ENCODE data around the gene MAPRE2.

Gene MAPRE2

DNA sequence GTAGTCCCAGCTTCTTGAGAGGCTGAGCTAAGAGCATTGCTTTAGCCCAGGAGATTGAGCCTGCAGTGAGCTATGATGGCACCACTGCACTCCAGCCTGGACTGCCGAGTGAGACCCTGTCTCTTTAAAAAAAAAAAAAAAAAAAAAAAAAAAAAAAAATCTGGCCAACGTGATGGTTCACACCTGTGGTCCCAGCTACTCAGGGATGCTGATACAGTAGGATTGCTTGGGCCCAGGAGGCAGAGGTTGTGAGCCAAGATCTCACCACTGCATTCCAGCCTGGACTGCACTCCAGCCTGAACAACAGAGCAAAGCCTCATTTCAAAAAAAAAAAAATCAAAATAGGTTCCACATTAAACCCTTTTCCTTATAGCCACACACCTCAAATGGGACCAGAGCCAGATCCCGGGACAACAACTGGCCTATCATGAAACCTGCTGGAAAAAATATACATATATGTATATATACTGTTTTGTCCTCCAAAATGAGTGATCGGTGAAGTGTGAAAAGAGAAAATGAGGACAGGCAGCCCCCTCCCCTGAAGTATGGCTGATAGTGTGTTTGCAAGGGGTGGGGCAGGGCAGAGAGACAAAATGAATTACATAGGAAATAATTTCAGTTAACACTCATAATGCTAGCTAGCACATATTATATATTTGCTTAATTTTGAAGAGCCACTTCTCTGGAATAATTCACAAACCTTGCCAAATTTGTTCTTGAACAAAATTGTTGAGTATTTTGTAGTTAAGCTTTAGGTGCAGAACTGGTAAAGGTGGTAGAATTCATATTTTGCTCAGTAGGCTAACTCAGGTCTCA lies 22.9 kb downstream of the MAPRE2 start:
- no peak for DNase-seq

GRCh38 chr18:35067454-35067853 lies 26.2 kb downstream of the MAPRE2 start:
- no peak for DNase-seq

GRCh38 chr18:35071819-35072247 lies 30.6 kb downstream of the MAPRE2 start:
- no peak for DNase-seq

DNA sequence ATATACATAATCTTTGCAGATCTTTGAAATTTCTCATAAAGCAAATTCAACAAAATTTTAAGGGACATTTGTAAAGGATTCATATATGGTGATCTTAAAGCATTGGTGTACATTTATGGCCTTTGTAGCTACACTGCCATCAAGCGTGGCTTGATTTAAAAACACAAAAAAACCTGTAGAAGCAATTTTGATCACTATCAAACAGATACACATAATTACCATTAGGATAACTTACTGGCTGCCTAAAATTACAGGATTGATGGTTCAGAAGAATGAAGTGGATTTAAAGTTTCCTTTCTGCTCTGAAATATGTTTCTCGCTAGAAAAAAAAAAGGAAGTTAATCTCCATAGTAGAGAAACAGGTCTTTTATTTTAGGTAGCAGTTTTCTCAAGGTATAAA lies 31.4 kb downstream of the MAPRE2 start:
- no peak for DNase-seq

GRCh38 chr18:35073186-35074105 lies 32.2 kb downstream of the MAPRE2 start:
- DNase-seq = no peak

DNA sequence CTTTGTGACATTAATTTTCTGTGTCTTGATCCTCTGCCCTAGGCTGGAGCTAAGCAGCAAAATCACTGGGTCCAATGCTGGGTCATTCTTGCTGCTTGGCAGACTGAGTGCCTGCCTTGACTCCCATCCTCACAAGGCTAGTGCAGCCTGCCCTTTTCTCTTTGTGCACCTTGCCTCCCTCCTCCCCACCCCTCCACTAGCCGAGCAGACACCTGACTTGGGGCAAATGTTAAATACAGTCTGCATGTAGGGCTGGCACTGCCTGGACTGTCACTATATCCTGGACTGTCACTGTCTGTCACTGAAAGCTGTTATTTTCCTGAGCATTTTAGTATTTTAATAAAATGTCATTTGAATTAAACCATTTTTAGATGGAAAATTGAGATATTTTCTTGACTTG lies 33.4 kb downstream of the MAPRE2 start:
- DNase-seq = no peak

DNA sequence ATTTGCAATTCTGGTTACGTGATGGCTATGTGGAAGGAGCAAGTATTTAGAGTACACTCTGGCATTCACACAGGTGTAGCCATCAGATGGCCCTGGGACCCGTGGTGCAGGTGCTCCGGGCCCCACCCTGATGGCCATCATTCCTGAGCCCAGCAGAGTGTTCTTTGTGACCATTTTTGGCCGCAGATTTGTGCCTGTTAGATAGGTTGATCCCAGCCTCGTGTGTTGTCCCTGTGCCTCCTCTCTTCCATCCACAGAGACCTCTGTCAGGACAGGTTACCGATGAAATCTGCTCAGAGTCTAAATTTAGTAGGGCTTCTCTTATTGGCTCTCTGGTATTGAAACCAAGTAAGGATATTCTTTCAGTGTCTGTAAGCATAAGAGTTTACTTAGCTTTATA lies 33.9 kb downstream of the MAPRE2 start:
- no peak for DNase-seq

DNA sequence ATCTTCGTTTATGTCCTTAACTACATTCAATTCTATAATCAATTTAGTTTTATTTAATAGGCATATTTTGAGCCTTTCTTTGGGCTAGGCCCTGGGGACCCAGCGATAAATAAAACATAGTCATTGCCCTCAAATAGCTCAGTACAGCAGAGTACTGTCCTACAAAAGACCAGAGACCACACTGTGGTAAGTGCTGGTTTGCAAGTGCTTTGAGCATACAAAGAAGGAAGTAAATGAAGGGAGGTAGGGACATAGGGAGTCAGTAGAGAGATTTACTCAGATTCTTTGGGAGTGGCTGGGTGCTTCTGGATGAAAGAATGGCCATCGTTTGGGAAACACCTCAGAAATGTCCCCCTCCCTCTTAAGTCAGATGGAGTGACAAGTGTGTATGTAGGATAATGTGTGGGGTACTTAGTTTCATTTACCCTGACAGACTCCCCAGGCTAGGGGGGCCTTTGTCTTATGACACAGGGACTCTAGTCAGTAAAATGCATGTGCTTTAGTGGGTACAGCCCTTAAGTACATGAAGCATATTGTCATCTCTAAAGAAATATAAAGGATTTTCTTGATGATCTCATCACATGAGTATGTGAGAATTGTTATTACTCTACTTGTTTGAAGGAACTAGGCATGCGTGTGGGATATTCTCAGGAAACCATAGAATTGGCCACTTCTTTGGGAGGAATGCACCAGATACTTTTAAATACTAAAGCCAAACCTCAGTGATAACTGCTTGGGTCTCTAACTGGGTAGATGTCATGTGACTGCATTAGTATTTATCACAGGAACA lies 35.1 kb downstream of the MAPRE2 start:
- DNase-seq = no peak

DNA sequence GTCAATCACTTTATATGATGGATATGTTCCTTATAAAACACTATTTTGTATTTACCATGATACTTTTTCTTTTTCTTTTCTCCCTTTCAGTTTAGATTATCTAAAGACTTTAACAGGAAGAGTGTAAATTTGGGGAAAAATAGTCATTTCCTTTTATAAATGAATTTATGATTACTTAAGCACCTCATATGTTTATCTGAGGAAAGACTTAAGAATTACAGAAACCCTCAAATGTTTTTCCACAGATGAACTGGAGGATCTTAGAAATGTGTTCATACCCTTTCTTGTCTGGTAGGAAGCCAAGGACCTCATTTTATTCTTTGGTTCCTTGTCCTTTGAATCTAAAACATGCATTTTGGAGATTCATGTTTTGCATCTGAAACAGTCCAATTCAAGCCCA lies 36.7 kb downstream of the MAPRE2 start:
- no peak for DNase-seq

GRCh38 chr18:35080058-35080457 lies 38.8 kb downstream of the MAPRE2 start:
- no peak for DNase-seq

GRCh38 chr18:35083174-35083712 lies 42.0 kb downstream of the MAPRE2 start:
- no peak for DNase-seq

DNA sequence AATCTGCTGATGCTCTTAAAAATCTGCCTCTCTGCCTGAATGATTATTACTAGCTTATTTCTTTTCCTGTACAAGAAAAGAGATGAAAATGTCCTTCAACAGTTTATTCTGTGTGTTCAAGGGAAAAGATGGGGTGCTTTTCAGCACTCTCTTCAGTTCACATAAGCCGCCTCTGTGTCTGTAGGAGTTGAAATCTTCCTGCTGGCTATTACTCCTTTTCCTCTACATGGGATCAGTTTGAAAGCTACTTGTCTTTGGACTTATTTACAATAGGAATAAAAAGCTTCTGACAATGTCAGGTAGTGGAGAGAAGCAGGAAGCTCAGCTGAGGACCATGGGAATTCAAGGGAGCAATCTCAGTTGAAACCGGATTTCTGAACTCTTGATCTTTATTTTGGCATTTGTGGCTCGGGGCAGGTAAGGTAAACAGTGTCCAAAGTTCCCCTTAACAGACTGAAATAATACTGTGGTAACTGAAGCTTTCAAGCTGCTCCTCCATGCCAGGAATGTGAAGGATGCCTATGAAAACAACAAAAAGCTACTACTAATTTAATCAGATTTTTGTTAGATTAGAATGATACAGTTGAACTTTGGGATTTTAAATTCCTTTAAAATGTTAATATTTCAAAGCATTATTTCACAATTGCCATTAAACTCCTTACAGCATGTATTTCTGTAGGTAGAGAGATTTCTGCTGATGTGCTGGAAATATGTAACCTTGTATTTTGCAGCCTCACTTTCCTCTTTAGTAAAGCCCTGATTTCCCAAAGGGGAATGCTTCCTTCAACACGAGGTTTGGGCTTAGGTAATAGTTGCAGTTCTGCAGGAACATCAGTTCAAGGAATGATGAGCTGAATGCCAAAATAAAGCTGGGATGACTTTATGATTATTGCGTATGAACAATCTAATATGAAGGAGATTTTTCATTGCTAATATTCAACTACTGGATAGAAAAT lies 43.6 kb downstream of the MAPRE2 start:
- no peak for DNase-seq

DNA sequence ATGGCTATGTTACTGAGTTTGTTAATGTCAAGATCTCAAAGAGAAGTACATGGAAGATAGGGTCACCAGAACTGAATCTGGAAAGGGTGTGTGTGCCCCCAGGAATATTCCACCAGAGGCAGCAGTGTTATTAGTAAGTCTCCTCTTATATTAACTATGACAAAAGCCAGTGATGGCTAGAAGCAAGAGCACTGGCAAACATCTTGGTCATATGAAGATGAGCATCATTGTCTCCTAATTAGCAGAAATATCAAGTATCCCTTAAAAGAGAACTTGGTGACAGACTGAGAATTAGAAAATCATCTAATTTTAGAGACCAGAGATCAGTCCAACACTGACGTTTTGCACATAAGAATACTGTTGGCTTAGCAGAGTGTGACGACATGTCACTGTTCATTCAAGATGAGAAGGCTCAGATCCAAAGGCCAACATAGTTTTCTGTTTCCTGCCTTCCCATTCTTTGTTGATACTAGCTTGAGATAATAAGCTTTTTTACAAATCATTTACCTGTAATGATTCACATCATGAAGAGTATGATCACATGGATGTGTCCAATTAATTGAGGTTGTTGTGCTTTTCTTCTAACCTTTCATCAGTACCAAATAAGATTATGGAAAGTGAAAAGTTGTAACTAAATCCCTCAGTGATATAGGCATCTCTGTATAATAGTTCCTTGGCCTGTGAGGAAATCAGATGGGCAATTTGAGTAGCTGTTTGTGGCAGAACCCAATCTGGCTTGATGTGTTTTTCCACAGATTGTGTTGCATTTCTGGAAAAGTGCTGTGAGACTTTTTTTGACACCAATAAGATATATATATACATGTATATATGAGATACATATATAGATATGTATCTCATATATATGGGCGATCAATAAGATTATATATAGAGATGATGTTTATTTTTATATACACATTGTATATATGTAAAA lies 44.5 kb downstream of the MAPRE2 start:
- DNase-seq = no peak

GRCh38 chr18:35086704-35087103 lies 45.5 kb downstream of the MAPRE2 start:
- DNase-seq = no peak

DNA sequence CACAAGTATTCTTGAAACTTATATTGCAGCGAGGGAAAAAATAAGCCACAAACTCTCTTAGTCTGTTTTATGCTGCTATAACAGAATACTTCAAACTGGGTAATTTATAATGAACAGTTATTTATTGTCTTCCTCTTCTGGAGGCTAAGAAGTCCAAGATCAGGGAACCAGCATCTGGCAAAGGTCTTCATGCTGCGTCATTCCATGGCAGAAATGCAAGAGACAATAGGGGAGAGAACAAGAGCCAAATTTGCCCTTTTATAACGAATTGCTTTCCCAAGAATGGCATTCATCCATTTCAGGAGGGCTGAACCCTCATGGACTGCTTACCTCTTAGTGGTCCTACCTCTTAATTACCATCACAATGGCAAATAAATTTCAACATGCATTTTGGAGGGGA lies 46.5 kb downstream of the MAPRE2 start:
- DNase-seq = no peak

- DNase-seq = no peak
Observed at GRCh38 chr18:35088921-35089320, 47.7 kb downstream of the MAPRE2 start.

DNA sequence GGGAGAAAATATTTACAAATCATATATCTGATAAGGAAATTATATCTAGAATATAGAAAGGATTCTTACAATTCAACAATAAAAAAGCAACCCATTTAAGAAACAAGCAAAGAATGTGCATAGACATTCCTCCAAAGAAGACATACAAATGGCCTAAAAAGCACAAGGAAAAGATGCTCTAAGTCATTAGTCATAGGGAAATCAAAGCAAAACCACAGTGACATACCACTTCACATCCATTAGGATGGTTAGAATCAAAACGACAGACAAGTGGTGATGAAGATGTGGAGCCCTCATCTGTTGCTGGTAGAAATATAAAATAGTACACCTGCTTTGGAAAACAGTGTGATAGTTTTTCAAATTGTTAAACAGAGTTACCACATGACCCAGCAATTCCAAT lies 48.2 kb downstream of the MAPRE2 start:
- DNase-seq = no peak

DNA sequence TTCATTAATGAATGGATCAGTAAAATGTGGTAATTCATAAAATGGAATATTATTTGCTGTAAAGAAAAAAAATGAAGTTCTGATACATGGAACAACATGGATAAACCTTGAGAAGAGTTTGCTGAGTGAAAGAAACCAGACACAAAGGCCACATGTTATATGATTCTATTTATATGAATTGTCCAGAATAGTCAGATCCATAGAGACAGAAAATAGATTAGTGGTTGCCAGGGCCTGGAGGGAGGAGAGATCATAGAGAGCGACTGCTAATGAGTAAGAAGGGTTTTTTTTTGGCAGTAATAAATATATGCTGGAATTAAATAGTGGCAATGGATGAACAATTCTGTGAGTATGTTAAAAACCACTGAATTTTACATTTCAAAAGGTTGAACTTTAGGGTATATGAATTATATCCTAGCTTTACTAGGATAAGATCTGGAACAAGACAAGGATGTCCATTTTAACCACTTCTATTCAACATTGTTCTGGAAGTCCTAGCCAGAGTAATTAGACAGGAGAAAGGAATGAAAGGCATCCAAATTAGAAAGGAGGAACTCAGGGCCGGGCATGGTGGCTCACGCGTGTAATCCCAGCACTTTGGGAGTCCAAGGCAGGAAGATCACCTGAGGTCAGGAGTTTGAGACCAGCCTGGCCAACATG lies 48.8 kb downstream of the MAPRE2 start:
- no peak for DNase-seq

- DNase-seq = no peak
Observed at GRCh38 chr18:35091841-35092240, 50.6 kb downstream of the MAPRE2 start.

All from SIG-M5 (cell line).